ENCODE data around the gene CNTFR. TPM values are rescaled to one million over a fixed set of nuclear protein-coding genes. Genes with fewer than 3 reads are reported as not detected.
A peak's percentile ranks its signal among the peaks of the same experiment; 100 is the strongest.

CNTFR gene
- total RNA-seq, 4 donors from 2014 or later = 19.7 to 146 (median 118) TPM

DNA sequence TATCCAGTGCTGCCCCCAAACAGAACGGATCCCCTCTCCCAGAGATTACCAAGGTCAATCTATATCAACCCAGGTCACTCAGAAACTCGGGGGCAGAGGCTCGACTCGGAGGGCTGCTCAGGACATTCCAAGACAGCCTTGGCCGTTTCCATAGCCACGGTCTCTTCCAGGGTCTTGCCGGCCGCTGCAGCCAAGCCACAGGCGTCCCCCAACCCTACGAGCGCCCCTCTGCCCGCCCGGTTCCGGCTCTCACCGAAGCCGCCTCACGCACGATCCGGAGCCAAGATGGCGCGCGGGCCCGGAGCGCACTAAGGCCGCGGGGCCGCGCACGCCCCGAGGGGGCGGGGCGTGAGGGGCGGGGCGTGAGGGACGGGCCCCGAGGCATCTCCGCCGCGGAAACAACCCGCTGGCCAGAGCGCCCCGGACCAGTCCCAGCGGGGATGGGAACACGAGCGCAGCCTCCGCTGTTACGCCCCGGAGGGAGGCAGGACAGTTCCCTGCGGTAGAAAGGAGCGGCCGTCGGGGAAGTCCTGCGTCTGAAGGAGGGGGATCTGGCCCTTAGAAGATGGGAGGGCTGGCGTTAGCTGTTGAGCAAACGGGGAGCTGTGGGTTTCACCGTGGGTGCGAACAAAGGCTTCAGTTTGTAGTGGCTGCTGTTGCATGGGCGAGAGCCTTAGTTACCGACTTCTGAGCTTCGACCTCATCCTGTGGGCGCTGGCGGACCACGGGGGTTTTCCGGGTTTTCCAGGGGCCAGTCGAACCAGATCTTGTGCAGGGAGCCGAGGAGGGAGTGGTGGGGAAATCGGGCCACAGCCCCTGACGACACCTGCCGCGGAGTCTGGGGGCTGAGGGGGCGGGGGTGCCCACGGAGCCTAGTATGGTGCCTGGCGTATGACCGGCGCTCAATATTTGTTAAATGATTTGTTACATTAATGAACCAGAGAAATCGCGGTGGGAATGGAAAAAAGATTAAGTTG is 22.6 kb upstream of the CNTFR start, which contains the start of gene RPP25L:
RPP25L (minus strand) TSS at position 287 of the 977 bp plus-strand sequence. CDS start 801 bp downstream, outside the sequence.
- peak; percentile 82 to 90 for TF ChIP-seq POLR2A (IDR thresholded peaks at IDR 0.05)
- TF ChIP-seq, protein P1, sequence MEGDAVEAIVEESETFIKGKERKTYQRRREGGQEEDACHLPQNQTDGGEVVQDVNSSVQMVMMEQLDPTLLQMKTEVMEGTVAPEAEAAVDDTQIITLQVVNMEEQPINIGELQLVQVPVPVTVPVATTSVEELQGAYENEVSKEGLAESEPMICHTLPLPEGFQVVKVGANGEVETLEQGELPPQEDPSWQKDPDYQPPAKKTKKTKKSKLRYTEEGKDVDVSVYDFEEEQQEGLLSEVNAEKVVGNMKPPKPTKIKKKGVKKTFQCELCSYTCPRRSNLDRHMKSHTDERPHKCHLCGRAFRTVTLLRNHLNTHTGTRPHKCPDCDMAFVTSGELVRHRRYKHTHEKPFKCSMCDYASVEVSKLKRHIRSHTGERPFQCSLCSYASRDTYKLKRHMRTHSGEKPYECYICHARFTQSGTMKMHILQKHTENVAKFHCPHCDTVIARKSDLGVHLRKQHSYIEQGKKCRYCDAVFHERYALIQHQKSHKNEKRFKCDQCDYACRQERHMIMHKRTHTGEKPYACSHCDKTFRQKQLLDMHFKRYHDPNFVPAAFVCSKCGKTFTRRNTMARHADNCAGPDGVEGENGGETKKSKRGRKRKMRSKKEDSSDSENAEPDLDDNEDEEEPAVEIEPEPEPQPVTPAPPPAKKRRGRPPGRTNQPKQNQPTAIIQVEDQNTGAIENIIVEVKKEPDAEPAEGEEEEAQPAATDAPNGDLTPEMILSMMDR (IDR thresholded peaks at IDR 0.05 in 4 of 5, conservative IDR thresholded peaks at IDR 0.05 in 1 of 5) = peak in 1 of 5 experiments; percentile 9
- peak; percentile 79 to 83 for ATAC-seq
- in situ Hi-C loops (cut with MboI; ENCODE audit: low sequenced_read_pairs in 4 of 4) = loop anchor here in 1 of 4 donors (25.0 kb wide), 1 partner anchor 100 kb away; the partner anchor contains the start of gene ENHO
- peak; percentile 75 to 76 for DNase-seq
- intact Hi-C loops (cut with DNase I; ENCODE audit: low total_unique reads) = loop anchor here (1.0 kb wide), 2 partner anchors 17 to 22 kb away; partner anchors contain the start of gene ARID3C
- H3K27me3 ChIP-seq = no peaks in the 10 kb centered on the region
- H3K36me3 ChIP-seq = peaks cover 0 to 23% of the 10 kb centered on the region in 2 donors
- peaks cover 23 to 30% of the 10 kb centered on the region in 2 donors for H3K4me1 ChIP-seq
- peak within 1 kb of the TSS; percentile 67 to 89 (median 81) for H3K4me3 ChIP-seq
- no peaks in the 10 kb centered on the region for H3K9me3 ChIP-seq
- peak within 1 kb of the TSS; percentile 93 to 98 (median 96) for H3K27ac ChIP-seq

DNA sequence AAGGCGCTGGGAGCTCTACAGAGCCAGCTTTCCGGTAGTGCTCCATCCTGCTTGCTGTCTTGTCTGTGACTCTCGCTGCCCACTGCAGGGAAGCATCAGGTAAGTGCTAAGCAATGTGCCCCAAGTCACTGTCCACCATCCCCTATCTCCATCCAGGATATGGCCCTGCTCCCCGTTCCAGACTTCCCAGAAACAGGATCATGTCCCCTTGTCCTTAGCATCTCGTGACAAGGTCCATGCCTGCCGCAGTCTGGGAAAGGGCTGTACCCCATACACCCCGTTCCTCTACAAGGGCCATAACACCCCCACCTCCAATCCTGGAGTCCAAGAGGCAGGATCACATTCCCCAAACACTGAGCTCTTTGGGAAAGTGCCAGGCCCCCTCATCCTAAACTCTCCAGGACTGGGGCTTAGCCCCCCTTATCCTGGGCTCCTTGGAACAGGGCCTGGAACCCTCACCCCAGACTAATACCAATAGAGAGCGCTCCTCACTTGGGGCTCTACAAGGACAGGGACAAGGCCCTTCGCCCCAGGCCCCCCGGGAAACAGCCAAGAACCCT is 21.8 kb upstream of the CNTFR start:
- in situ Hi-C loops (cut with MboI; ENCODE audit: low sequenced_read_pairs in 4 of 4) = loop anchor here in 1 of 4 donors (25.0 kb wide), 1 partner anchor 99 kb away; the partner anchor contains the start of gene ENHO
- H3K36me3 ChIP-seq = peaks cover 0 to 16% of the 10 kb centered on the region in 2 donors

DNA sequence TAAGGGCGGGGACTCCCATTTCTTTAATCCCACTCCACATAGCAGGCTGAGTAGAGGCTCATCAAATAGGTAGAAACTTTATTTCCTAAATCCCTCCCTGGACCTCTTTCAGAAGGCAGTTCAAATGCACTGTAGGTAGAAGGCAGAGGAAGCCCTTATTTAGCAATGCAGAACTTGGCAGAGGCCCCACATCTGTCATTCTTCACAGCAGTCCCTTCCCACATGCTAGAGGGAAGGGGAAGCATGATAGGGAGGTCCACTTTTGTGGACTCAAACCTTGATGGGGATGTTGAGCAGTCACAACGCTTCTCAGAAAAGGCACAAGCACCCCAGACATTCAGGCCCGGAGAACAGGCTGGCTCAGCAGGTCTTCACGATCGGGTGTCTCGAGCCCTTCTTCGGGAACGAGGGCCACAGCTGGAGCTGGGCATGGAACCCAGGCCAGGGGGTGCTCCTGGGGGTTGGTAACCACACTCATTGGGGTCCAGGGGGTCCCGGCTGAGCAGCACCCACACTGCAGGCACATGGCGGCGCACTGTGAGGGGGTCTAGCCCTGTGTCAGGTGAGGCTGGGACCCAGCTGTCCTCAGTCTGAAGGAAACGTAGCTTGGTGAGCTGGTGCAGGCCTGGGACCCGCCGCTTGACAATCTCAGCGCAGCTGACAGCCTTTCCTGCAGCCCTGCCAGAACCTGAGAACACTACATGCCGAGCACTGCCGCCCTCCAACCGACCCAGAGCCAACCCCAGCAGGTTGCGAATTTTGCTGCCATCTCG is 21.1 kb upstream of the CNTFR start:
- peak overlapping the region; percentile 67 to 89 (median 81) for H3K4me3 ChIP-seq
- H3K4me1 ChIP-seq = peaks cover 23 to 30% of the 10 kb centered on the region in 2 donors
- DNase-seq = peak in 1 of 2 donors; percentile 55
- intact Hi-C loops (cut with DNase I; ENCODE audit: low total_unique reads) (no loop called here), in situ Hi-C loops (cut with MboI; ENCODE audit: low sequenced_read_pairs in 4 of 4) (loop anchor here in 1 of 4 donors (25.0 kb wide), 1 partner anchor 98 kb away; the partner anchor contains the start of gene ENHO)
- peak overlapping the region; percentile 93 to 98 (median 96) for H3K27ac ChIP-seq
- H3K27me3 ChIP-seq = no peaks in the 10 kb centered on the region
- peak; percentile 15 to 48 for ATAC-seq
- H3K36me3 ChIP-seq = peaks cover 0 to 10% of the 10 kb centered on the region in 2 donors
- H3K9me3 ChIP-seq = no peaks in the 10 kb centered on the region
- TF ChIP-seq, protein P1 (IDR thresholded peaks at IDR 0.05 in 4 of 5, conservative IDR thresholded peaks at IDR 0.05 in 1 of 5) = no peak
- no peak for TF ChIP-seq POLR2A (IDR thresholded peaks at IDR 0.05)

More for the DNA sequence above, 21.8 kb upstream of the CNTFR start:
- TF ChIP-seq, protein P1 (IDR thresholded peaks at IDR 0.05 in 4 of 5, conservative IDR thresholded peaks at IDR 0.05 in 1 of 5) = no peak
- no peak for TF ChIP-seq POLR2A (IDR thresholded peaks at IDR 0.05)
- Histone ChIP-seq H3K4me3 (peak overlapping the region; percentile 67 to 89 (median 81)), H3K9me3 (no peaks in the 10 kb centered on the region), H3K27ac (peak overlapping the region; percentile 93 to 98 (median 96)), H3K27me3 (no peaks in the 10 kb centered on the region), H3K4me1 (peaks cover 23 to 30% of the 10 kb centered on the region in 2 donors)
- ATAC-seq = peak; percentile 39 to 51
- DNase-seq = peak in 1 of 2 donors; percentile 42
- intact Hi-C loops (cut with DNase I; ENCODE audit: low total_unique reads) = no loop called here

DNA sequence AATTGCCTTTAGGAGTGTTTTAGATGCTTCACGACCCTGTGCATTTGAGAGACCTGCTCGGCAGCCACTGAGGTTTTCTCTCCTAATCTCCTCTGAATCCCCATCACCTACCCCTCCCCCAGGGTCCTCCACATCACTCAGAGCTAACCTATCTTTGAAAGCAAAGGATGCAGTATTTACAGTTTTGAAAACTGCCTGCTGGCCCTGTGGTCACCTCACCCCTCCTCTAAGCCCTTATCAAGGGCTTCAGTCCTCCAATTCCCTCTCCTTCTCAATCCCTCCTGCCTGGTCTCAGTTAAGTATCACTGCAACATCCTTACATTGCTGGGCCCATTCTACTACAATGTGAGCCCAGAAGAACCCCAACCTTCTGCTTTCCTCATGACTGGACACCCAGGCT is 17.8 kb upstream of the CNTFR start:
- in situ Hi-C loops (cut with MboI; ENCODE audit: low sequenced_read_pairs in 4 of 4) (loop anchor here (10.0 to 25.0 kb wide), 2 partner anchors 95 to 203 kb away; partner anchors contain the start of gene ENHO (in 1 of the 4)), intact Hi-C loops (cut with DNase I; ENCODE audit: low total_unique reads) (no loop called here)
- no peak overlapping the region for H3K27ac ChIP-seq
- H3K9me3 ChIP-seq = no peaks in the 10 kb centered on the region
- no peaks in the 10 kb centered on the region for H3K27me3 ChIP-seq
- no peak overlapping the region for H3K4me3 ChIP-seq
- H3K4me1 ChIP-seq = peaks cover 14 to 21% of the 10 kb centered on the region in 2 donors
- no peaks in the 10 kb centered on the region for H3K36me3 ChIP-seq
- no peak for DNase-seq
- no peak for ATAC-seq
- no peak for TF ChIP-seq POLR2A (IDR thresholded peaks at IDR 0.05)
- TF ChIP-seq, protein P1 (IDR thresholded peaks at IDR 0.05 in 4 of 5, conservative IDR thresholded peaks at IDR 0.05 in 1 of 5) = no peak
